ENCODE data around the gene PTPN1.
A peak's percentile ranks its signal among the peaks of the same experiment; 100 is the strongest.

The PTPN1 gene

GRCh38 chr20:50574108-50574507 lies 63.9 kb downstream of the PTPN1 start:
- no peak overlapping the region for H3K4me3 ChIP-seq (ENCODE audit: low read depth, low read length)
- TF ChIP-seq CTCF (IDR thresholded peaks at IDR 0.05; ENCODE audit: low read depth, low read length), result no peak

- TF ChIP-seq CTCF (IDR thresholded peaks at IDR 0.05; ENCODE audit: low read depth, low read length), result no peak
- H3K4me3 ChIP-seq (ENCODE audit: low read depth, low read length), result no peak overlapping the region
Measured at GRCh38 chr20:50574586-50574985, 64.4 kb downstream of the PTPN1 start.

- TF ChIP-seq CTCF (IDR thresholded peaks at IDR 0.05; ENCODE audit: low read depth, low read length), result peak; percentile 62
- H3K4me3 ChIP-seq (ENCODE audit: low read depth, low read length), result no peak overlapping the region
Measured at GRCh38 chr20:50575865-50576720, 65.9 kb downstream of the PTPN1 start.

GRCh38 chr20:50577175-50578018 lies 67.2 kb downstream of the PTPN1 start:
- H3K4me3 ChIP-seq (ENCODE audit: low read depth, low read length), result no peak overlapping the region
- TF ChIP-seq CTCF (IDR thresholded peaks at IDR 0.05; ENCODE audit: low read depth, low read length), result no peak

GRCh38 chr20:50578061-50578777 lies 68.0 kb downstream of the PTPN1 start:
- H3K4me3 ChIP-seq (ENCODE audit: low read depth, low read length), result no peak overlapping the region

GRCh38 chr20:50578778-50579165 lies 68.6 kb downstream of the PTPN1 start:
- no peak for TF ChIP-seq CTCF (IDR thresholded peaks at IDR 0.05; ENCODE audit: low read depth, low read length)
- H3K4me3 ChIP-seq (ENCODE audit: low read depth, low read length), result no peak overlapping the region

More at GRCh38 chr20:50578061-50578777, 68.0 kb downstream of the PTPN1 start:
- TF ChIP-seq CTCF (IDR thresholded peaks at IDR 0.05; ENCODE audit: low read depth, low read length), result no peak
